A204.1 (cell line): ENCODE data around the gene BRAT1.

Experiments
- FAIRE-seq: peaks from 2 replicates; lab custom pipeline; 2012; peaks lifted over from hg19 to GRCh38; lab: Jason Lieb, UNC

Gene BRAT1

GRCh38 chr7:2510130-2510776 is 45.1 kb downstream of the BRAT1 start:
- no peak for FAIRE-seq

- no peak for FAIRE-seq
Measured at GRCh38 chr7:2509298-2509906, 45.9 kb downstream of the BRAT1 start.

DNA sequence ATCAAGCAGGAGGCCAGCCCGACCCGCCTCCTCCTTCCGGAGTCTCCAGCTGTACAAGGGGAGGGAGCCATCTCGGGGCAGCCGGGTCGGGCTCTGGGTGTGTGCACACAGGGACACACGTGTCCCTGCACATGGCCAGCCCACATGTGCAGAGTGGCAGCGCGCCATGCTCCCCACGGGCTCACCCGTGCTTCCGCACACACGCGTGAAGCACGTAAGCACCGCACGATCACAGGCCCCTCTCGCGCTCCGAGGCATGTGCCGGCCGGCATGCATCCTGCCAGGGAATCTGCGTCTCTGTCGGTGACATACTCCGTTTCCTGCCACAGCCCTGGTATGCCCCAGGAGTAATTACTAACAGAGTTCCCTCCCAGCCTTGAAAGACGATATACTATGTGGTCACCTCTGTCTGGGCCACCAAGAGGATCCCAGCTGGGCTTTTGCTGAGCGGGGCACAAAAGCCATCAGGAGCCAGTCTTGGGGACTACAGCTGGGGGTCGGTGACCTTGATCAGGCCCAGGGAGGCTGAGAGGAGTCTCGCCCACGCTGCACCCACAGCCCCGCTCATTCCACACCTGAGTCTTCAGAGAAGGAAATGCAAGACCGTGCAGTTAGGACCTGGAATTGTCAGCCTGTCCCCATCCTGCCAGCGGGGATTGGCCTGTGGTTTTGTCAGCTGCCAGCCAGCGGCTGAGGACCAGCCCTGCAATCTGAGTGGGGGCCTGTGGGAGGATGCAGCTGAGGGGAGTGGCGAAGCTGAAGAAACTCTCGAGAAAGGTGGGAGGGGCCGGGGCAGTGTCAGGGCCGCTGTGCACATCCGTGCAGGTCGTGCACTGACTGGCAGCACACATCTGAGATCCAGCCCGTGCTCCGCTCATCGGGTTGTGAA is 46.8 kb downstream of the BRAT1 start:
- FAIRE-seq = no peak

- FAIRE-seq = no peak
Measured at GRCh38 chr7:2507917-2508306, 47.4 kb downstream of the BRAT1 start.

DNA sequence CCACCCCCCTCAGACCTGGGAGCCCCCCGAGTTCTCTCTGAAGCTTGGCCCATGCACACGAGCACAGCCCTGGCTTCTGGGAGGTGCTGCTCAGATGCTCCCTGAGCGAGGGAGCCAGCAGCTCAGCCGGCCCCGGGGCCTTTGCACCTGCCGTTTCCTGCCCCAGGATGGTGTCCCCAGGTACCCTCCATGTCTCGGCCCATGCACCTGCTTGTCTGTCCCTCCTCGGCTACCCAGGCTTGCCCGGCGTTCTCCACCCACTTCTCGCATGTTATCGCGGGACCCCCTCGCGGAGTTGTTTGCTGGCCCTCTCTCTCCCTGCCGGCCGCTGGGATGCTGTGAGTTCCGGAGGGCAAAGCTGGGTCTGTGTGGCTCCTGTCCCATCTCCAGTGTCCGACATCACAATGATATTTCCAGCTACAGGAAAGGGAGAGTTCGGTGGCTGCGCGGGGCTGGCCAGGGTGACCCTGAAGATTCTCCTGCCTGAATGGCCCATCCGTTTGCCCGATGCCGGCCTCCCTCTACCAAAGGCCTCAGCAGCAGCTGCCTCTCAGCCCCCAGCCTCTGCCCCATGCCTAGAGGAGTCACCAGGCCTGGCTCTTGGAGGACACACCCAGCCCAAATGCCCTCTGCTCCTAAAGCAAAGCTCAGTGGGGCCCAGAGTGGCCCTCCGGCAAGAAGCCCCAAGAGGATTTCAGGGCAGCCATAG is 48.0 kb downstream of the BRAT1 start:
- no peak for FAIRE-seq

DNA sequence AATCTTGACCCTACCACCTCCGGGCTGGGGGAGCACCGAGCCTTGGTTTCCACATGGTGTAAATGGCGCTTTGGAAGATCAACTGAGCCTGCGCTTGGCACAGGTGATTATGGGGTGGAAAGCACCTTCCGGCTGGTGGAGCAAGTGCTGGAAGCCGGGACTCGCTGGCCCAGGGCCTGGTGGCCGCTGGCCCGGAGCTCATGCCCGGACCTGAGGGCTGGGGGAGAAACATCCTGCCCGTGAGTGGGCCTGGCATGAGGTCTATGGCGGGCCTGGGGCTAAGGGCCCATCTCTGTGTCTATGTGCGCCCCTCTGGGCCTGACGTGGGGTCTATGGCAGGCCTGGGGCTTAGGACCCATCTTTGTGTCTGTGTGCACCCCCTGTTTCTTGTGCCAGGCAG is 49.9 kb downstream of the BRAT1 start:
- FAIRE-seq = no peak

DNA sequence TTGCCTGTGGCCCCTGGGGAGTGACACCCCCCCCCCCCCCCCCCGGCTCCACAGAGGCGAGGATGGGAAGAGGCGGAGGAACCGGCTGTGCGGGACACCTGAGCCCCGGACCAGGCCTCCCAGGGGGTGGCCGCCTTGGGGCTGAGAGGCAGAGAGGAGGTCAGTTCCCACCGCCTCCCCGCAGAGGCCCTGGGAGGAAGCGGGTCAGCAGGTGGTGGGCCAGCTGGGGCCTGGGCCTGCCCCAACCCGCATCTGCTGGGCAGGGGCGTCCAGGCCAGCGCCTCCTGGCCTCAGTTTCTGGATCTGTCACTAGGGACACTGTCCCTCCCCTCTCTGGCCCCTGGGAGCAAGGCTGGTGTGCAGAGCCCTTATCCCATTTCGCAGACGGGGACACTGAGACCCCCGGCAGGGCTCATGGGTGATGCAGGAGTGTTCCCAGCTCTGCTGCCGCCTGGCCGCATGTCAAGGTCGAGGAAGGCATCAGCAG is 50.4 kb downstream of the BRAT1 start:
- no peak for FAIRE-seq

GRCh38 chr7:2504128-2504888 is 51.0 kb downstream of the BRAT1 start:
- no peak for FAIRE-seq

- no peak for FAIRE-seq
Measured at GRCh38 chr7:2503056-2503941, 52.0 kb downstream of the BRAT1 start.

DNA sequence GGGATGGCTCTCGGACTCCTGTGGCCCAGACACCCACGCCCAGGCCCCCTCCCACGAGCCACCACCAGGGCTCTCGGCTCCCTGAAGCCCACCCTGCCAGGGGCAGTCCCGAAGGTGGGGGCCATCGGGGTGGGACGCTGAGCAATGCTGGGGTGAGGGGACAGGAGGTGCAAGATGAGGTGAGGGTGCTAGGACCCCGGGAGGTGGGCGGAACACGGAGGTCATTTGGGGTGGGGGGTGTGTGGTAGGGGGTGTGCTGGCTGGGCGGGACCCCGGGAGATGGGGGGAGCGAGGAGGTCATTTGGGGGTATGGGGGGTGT is 52.7 kb downstream of the BRAT1 start:
- no peak for FAIRE-seq

GRCh38 chr7:2501947-2502646 is 53.2 kb downstream of the BRAT1 start:
- no peak for FAIRE-seq

DNA sequence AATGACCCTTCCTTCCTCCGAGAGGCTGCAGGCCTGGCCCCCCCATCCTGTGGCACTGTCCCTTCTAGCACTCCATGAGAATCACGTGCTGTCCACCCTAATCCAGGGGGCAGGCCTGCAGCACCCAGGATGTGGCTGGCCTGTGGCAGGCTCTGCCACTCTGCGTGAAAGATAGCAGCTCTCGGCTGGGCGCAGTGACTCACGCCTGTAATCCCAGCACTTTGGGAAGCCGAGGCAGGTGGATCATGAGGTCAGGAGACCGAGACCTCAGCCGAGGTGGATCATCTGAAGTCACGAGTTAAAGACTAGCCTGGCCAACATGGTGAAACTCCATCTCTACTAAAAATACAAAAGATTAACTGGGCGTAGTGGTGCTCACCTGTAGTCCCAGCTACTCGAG is 54.6 kb downstream of the BRAT1 start:
- no peak for FAIRE-seq

- no peak for FAIRE-seq
Measured at GRCh38 chr7:2499719-2500430, 55.4 kb downstream of the BRAT1 start.

- FAIRE-seq = no peak
Measured at GRCh38 chr7:2499181-2499580, 56.1 kb downstream of the BRAT1 start.

GRCh38 chr7:2498708-2499107 is 56.6 kb downstream of the BRAT1 start:
- FAIRE-seq = no peak

DNA sequence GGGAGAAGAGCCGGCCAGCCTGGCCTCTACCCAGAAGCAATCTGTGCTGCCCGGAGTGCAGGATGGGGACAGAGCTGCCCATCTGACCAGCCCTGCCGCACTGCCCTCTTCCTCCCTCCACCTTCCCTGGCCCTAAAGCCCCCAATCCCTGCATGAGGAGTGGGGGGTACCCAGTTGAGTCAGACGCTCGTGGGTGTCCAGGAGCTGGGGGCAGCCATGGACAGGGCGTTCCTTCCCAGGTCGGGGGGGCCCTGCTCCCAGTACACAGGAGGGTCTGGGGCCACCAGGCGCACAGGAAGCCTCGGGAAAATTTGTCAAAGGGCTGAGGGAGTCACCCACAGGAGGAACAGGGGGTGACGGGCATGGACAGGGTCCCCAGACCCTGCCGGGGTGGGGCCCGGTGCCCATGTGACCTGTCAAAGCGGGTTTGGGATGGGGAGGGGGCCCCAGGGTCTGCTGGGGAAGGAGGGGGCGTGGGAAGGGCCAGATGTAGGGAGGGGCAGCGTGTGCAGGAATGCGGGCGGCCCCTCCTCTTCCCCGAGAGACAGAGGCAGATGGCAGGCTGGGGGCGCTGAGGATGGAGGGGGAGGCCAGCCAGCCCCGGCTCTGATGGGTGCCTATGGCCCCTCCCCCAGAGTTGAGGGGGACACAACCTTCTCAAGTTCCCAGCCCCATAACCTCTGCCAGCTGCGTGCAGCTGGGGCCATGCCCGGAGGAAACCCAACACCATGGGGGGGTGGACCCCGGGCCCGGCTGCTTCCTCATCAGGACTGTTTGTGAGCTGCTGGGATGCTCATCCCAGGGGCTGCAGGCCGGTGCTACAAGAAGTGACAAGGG is 57.6 kb downstream of the BRAT1 start:
- no peak for FAIRE-seq

- no peak for FAIRE-seq
Measured at GRCh38 chr7:2497065-2497464, 58.3 kb downstream of the BRAT1 start.

DNA sequence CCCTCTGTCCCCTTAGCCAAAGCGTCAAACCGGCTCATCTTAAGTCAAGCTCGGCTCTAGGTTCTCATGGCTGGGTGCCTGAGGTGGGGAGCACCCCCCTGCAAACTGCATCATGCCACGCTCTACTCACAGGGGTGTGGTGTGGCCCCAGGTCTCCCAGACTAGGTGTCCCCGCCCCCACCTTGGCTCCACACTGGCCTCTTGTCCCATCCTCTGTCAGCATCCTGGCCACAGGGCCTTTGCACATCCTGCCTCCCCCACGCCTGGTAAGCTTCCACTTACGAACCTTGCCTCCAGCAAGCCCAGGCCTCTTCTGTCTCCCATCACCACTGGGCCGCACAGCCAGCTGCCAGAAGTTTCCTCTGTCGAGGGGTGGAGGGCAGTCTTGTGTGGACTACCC is 58.9 kb downstream of the BRAT1 start:
- no peak for FAIRE-seq
